ENCODE results near the gene YY1AP1.
"Not testable (repeated sequence)": the region's sequence is repeated elsewhere in the genome, so short reads cannot be mapped to it uniquely, and the experiment has no call there.

The YY1AP1 gene

GRCh38 chr1:155695072-155695471, 6.5 kb upstream of the YY1AP1 start:
- DNase-seq = no peak

GRCh38 chr1:155694167-155694566, 5.6 kb upstream of the YY1AP1 start:
- DNase-seq = no peak

GRCh38 chr1:155691992-155692528, 3.5 kb upstream of the YY1AP1 start:
- DNase-seq = no peak

- DNase-seq = not testable (repeated sequence)
Measured at GRCh38 chr1:155689081-155689607, 570 bp upstream of the YY1AP1 start, which contains the start of gene DAP3. TSS of gene DAP3 (plus strand) at chr1:155689091. CDS start at chr1:155709780, 20,689 bp downstream.

- DNase-seq = not testable (repeated sequence)
Measured at GRCh38 chr1:155687705-155688323, 760 bp downstream of the YY1AP1 start.

- no peak for DNase-seq
Measured at GRCh38 chr1:155681776-155682175, 6.8 kb downstream of the YY1AP1 start.

- DNase-seq = no peak
Measured at GRCh38 chr1:155680531-155680930, 8.0 kb downstream of the YY1AP1 start.

GRCh38 chr1:155678992-155679391, 9.6 kb downstream of the YY1AP1 start:
- DNase-seq = not testable (repeated sequence)

GRCh38 chr1:155678027-155678426, 10.5 kb downstream of the YY1AP1 start:
- no peak for DNase-seq

GRCh38 chr1:155673003-155673402, 15.6 kb downstream of the YY1AP1 start:
- DNase-seq = no peak

- DNase-seq = no peak
Measured at GRCh38 chr1:155671750-155672149, 16.8 kb downstream of the YY1AP1 start.

- no peak for DNase-seq
Measured at GRCh38 chr1:155669233-155670162, 19.1 kb downstream of the YY1AP1 start.

GRCh38 chr1:155661239-155661638, 27.3 kb downstream of the YY1AP1 start:
- DNase-seq = not testable (repeated sequence)

- DNase-seq = no peak
Measured at GRCh38 chr1:155657463-155657862, 31.1 kb downstream of the YY1AP1 start.

- DNase-seq = no peak
Measured at GRCh38 chr1:155652951-155653350, 35.6 kb downstream of the YY1AP1 start.

- peak; percentile 82 for DNase-seq
Measured at GRCh38 chr1:155651861-155652661, 36.5 kb downstream of the YY1AP1 start.

GRCh38 chr1:155650231-155650757, 38.3 kb downstream of the YY1AP1 start:
- DNase-seq = no peak

GRCh38 chr1:155649676-155650075, 38.9 kb downstream of the YY1AP1 start:
- DNase-seq = no peak

GRCh38 chr1:155648207-155649147, 40.1 kb downstream of the YY1AP1 start:
- DNase-seq = no peak

GRCh38 chr1:155646307-155646706, 42.3 kb downstream of the YY1AP1 start:
- DNase-seq = no peak

GRCh38 chr1:155645648-155646047, 42.9 kb downstream of the YY1AP1 start:
- no peak for DNase-seq
